Esophagus muscularis mucosa (tissue), 4 donors: Measurements from ENCODE around the gene CALML5. TPM values are rescaled to one million over a fixed set of nuclear protein-coding genes. Genes with fewer than 3 reads are reported as not detected.
A peak's percentile ranks its signal among the peaks of the same experiment; 100 is the strongest.

Experiments used
- DNase-seq: peaks from one replicate; pipeline ENCODE4 v3.0.0-alpha.2; 2017; ENCODE audit errors: extremely low spot score
- H3K27ac ChIP-seq, 4 donors: fragments of 200-600 bp; sonication (generic); replicated peaks in 1 of 4; 1 replicate in 3 of 4; 2 replicates in 1 of 4; pipeline ENCODE4 v1.5.1; 2016 to 2019; ENCODE audit warnings: mild to moderate bottlenecking in 1 of 4
- H3K27me3 ChIP-seq, 4 donors: fragments of 200-600 bp; sonication (generic); one replicate each; pipeline versions ENCODE4 v1.5.1 to v1.6.0; 2016 to 2019
- H3K36me3 ChIP-seq, 4 donors: fragments of 200-600 bp; sonication (generic); one replicate each; pipeline ENCODE4 v1.5.1; 2016 to 2019
- H3K4me1 ChIP-seq, 4 donors: fragments of 200-600 bp; sonication (generic); one replicate each; pipeline ENCODE4 v1.5.1; 2016 to 2019
- H3K4me3 ChIP-seq, 4 donors: fragments of 200-600 bp; sonication (generic); 1 replicate in 2 of 4; 2 replicates in 2 of 4; pipeline ENCODE4 v1.5.1; 2016 to 2019; ENCODE audit warnings: mild to moderate bottlenecking in 4 of 4, moderate library complexity in 1 of 4
- H3K9me3 ChIP-seq, 4 donors: fragments of 200-600 bp; sonication (generic); 1 replicate in 3 of 4; 2 replicates in 1 of 4; pipeline ENCODE4 v1.5.1; 2016 to 2019
- CTCF ChIP-seq, 3 experiments: fragments of 200-600 bp in 2 of 3; fragments of 450-650 bp in 1 of 3; sonication (generic) in 2 of 3; IDR thresholded peaks; one replicate each; pipeline ENCODE4 v1.5.1; 2017 to 2019; ENCODE audit warnings: antibody characterized with exemption in 3 of 3, mild to moderate bottlenecking in 2 of 3, moderate library complexity in 1 of 3
- EP300 ChIP-seq: sonication (generic); formaldehyde crosslinking; IDR thresholded peaks from one replicate; pipeline ENCODE4 v1.6.1; 2017; ENCODE audit warnings: antibody characterized with exemption
- POLR2A ChIP-seq: fragments of 450-650 bp; IDR thresholded peaks from one replicate; pipeline ENCODE4 v1.6.1; 2017; ENCODE audit warnings: antibody characterized with exemption, moderate library complexity, mild to moderate bottlenecking, low read depth
- POLR2AphosphoS5 ChIP-seq, 2 donors: sonication (generic); formaldehyde crosslinking; IDR thresholded peaks; one replicate each; pipeline ENCODE4 v1.6.1; 2017; ENCODE audit warnings: antibody characterized with exemption in 2 of 2
- WGBS: methylation state at CpG from one replicate; pipeline ENCODE4 v1.1.5; 2018; 5-methylcytosine and 5-hydroxymethylcytosine counted together
- intact Hi-C: fragments of 100-400 bp; cut with DNase I; formaldehyde crosslinking; loops from one replicate; pipeline ENCODE4 v1.15.1; 2023
- total RNA-seq, 4 donors: library from RNA; depleted of rRNA; stranded (reverse); fragments of >200 nt; gene quantifications; one replicate each; pipeline versions ENCODE4 v1.1.0 to v1.2.1, GENCODE V29; 2016

Gene CALML5
- total RNA-seq, 4 donors from 2014 or later = not detected

GRCh38 chr10:5533098-5533731 is 33.8 kb upstream of the CALML5 start:
- no peaks in the 10 kb centered on the region for H3K9me3 ChIP-seq
- TF ChIP-seq CTCF (IDR thresholded peaks at IDR 0.05) = no peak
- no peak for TF ChIP-seq EP300
- no peak for TF ChIP-seq POLR2A
- no peak for TF ChIP-seq POLR2AphosphoS5 (IDR thresholded peaks at IDR 0.05)
- peak overlapping the region in 2 of 4 donors; percentile 7 to 77 for H3K27ac ChIP-seq
- no peaks in the 10 kb centered on the region for H3K27me3 ChIP-seq
- no peak for DNase-seq
- no peak overlapping the region for H3K4me3 ChIP-seq
- peaks cover 23 to 85% (median 78%) of the 10 kb centered on the region in 4 donors for H3K4me1 ChIP-seq
- no peaks in the 10 kb centered on the region for H3K36me3 ChIP-seq
- intact Hi-C loops = no loop called here
- 90% methylated on average over 21 of the region's 21 CpGs for WGBS

GRCh38 chr10:5532618-5533097 is 33.3 kb upstream of the CALML5 start:
- H3K36me3 ChIP-seq = no peaks in the 10 kb centered on the region
- H3K27ac ChIP-seq = peak overlapping the region in 2 of 4 donors; percentile 7 to 77
- intact Hi-C loops = no loop called here
- no peak for DNase-seq
- H3K9me3 ChIP-seq = no peaks in the 10 kb centered on the region
- TF ChIP-seq EP300 (no peak), CTCF (IDR thresholded peaks at IDR 0.05) (no peak), POLR2AphosphoS5 (IDR thresholded peaks at IDR 0.05) (no peak), POLR2A (no peak)
- H3K27me3 ChIP-seq = no peaks in the 10 kb centered on the region
- peaks cover 21 to 87% (median 80%) of the 10 kb centered on the region in 4 donors for H3K4me1 ChIP-seq
- 76% methylated on average over 6 of the region's 6 CpGs for WGBS
- no peak overlapping the region for H3K4me3 ChIP-seq

DNA sequence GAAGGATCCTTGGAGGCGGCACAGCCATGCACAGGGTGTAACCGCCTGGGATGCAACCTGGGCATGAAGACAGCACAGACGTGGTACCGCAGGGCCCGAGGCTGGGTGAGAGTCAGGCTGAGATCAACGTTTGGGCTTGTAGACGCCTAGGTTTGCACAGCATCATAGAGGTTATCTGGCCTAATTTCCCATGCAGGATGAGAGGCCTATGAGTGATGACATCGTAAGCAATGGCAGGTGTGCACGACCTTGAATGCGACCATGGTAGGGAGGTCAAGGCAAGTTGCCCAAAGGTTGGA is 32.9 kb upstream of the CALML5 start:
- WGBS = 92% methylated on average over 9 of the region's 10 CpGs
- no peaks in the 10 kb centered on the region for H3K9me3 ChIP-seq
- H3K4me1 ChIP-seq = peaks cover 21 to 89% (median 80%) of the 10 kb centered on the region in 4 donors
- no peaks in the 10 kb centered on the region for H3K27me3 ChIP-seq
- no peak overlapping the region for H3K4me3 ChIP-seq
- H3K36me3 ChIP-seq = no peaks in the 10 kb centered on the region
- TF ChIP-seq CTCF (IDR thresholded peaks at IDR 0.05) (no peak), POLR2A (no peak), POLR2AphosphoS5 (IDR thresholded peaks at IDR 0.05) (no peak), EP300 (no peak)
- intact Hi-C loops = no loop called here
- peak overlapping the region in 3 of 4 donors; percentile 77 to 83 (median 80) for H3K27ac ChIP-seq
- no peak for DNase-seq

GRCh38 chr10:5531558-5532306 is 32.4 kb upstream of the CALML5 start:
- H3K9me3 ChIP-seq = no peaks in the 10 kb centered on the region
- H3K27me3 ChIP-seq = no peaks in the 10 kb centered on the region
- H3K4me3 ChIP-seq = no peak overlapping the region
- peaks cover 21 to 85% (median 80%) of the 10 kb centered on the region in 4 donors for H3K4me1 ChIP-seq
- intact Hi-C loops = no loop called here
- H3K36me3 ChIP-seq = no peaks in the 10 kb centered on the region
- 78% methylated on average over 10 of the region's 10 CpGs for WGBS
- TF ChIP-seq EP300 (no peak), POLR2A (no peak), CTCF (IDR thresholded peaks at IDR 0.05) (no peak), POLR2AphosphoS5 (IDR thresholded peaks at IDR 0.05) (no peak)
- peak overlapping the region; percentile 77 to 83 (median 79) for H3K27ac ChIP-seq
- no peak for DNase-seq
